Measurements from ENCODE around the gene ZNF275. TPM values are rescaled to one million over a fixed set of nuclear protein-coding genes. Genes with fewer than 3 reads are reported as not detected.
"Not testable (repeated sequence)": the region's sequence is repeated elsewhere in the genome, so short reads cannot be mapped to it uniquely, and the experiment has no call there.

The ZNF275 gene
- 1 to 10 TPM; 1.0 to 4.7 (median 2.7) TPM for total RNA-seq

DNA sequence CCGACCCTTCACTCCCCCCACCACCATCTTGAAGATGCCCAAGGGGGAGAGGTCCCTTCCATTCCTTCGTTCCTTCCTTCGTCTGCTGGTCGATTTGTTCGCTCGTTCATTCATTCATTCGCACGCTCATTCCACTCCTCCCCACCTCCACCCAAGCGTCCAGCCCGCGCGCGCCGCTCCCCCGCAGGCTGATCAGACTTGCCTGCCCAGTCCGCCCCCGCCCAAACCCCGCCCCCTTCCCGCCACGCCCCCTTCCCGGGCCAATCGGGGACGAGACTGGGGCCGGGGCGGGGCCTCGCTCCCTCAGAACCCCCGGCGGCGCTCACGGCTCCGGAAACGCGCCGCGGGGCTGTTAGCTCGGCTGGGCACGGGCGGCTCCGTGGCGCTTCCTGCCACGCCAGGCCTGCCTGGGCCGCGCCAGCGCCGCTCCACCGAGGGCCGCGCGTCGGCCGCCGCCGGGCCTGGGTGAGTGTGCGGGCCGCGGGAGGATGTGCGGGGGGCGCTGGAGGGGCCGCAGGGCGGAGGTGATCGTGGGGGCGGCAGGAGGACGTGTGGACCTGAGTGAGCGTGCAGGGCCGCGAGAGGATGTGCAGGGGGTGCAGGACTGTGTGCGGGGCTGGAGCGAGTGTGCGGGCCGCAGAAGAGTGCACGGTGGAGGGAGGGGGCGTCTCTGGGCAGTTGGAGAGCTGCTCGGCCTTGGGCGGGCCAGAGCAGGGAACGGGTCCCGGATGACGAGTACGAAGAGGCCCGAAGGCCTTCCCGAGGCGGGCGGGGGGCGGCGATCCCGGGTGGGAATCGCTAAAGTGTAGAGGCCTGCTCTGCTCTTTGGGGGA is at the start of gene ZNF275:
TSS of gene ZNF275 (plus strand) at position 333 of the 833 bp plus-strand sequence. CDS start 2,527 bp downstream, outside the sequence.
- DNase-seq (ENCODE audit: low spot score in 2 of 2), result peak; percentile 49 to 93
- intact Hi-C loops (cut with DNase I; ENCODE audit: low total_unique reads), result no loop called here
- peak within 1 kb of the TSS; percentile 50 for H3K4me3 ChIP-seq (ENCODE audit: low read depth, poor library complexity, severe bottlenecking)
- TF ChIP-seq POLR2A (IDR thresholded peaks at IDR 0.05), result no peak
- TF ChIP-seq, protein P1, sequence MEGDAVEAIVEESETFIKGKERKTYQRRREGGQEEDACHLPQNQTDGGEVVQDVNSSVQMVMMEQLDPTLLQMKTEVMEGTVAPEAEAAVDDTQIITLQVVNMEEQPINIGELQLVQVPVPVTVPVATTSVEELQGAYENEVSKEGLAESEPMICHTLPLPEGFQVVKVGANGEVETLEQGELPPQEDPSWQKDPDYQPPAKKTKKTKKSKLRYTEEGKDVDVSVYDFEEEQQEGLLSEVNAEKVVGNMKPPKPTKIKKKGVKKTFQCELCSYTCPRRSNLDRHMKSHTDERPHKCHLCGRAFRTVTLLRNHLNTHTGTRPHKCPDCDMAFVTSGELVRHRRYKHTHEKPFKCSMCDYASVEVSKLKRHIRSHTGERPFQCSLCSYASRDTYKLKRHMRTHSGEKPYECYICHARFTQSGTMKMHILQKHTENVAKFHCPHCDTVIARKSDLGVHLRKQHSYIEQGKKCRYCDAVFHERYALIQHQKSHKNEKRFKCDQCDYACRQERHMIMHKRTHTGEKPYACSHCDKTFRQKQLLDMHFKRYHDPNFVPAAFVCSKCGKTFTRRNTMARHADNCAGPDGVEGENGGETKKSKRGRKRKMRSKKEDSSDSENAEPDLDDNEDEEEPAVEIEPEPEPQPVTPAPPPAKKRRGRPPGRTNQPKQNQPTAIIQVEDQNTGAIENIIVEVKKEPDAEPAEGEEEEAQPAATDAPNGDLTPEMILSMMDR (IDR thresholded peaks at IDR 0.05), result no peak
- WGBS, 2 donors, result 0 to 41% methylated on average over 22 to 79 of the region's 86 CpGs

DNA sequence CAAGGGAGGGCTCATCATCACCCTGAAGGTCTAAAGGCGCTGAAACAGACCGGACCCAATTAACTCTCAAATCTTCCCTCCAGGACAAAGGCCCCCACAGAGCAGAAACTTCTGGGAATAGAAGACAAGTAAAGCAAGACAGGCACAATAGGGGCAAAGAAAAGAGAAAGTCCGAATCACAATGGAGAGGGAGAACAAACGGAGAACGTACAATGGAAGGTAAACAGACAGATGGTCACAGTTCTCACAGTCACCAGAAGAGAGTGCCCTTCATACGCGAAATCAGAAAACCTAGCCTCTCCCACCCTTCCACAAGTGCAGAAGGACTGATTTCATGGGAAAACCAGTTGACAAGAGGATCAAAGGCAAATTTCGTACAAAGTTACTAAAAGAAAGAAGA is 48.3 kb upstream of the ZNF275 start:
- DNase-seq (ENCODE audit: low spot score in 2 of 2); H3K4me3 ChIP-seq (ENCODE audit: low read depth, poor library complexity, severe bottlenecking); intact Hi-C loops (cut with DNase I; ENCODE audit: low total_unique reads): not testable (repeated sequence)
- no CpG with 5 or more reads among the region's 8 CpGs for whole genome bisulfite sequencing, 2 donors

- DNase-seq (ENCODE audit: low spot score in 2 of 2); intact Hi-C loops (cut with DNase I; ENCODE audit: low total_unique reads); H3K4me3 ChIP-seq (ENCODE audit: low read depth, poor library complexity, severe bottlenecking): not testable (repeated sequence)
- no CpG with 5 or more reads among the region's 2 CpGs for WGBS, 2 donors
Measured at GRCh38 chrX:153288807-153289206, 45.1 kb upstream of the ZNF275 start.

- WGBS, 2 donors, result 60 to 78% methylated on average over 3 to 4 of the region's 8 CpGs
- intact Hi-C loops (cut with DNase I; ENCODE audit: low total_unique reads); H3K4me3 ChIP-seq (ENCODE audit: low read depth, poor library complexity, severe bottlenecking): not testable (repeated sequence)
- DNase-seq (ENCODE audit: low spot score in 2 of 2), result peak in 1 of 2 donors; percentile 43
Measured at GRCh38 chrX:153293485-153294071, 40.4 kb upstream of the ZNF275 start.

DNA sequence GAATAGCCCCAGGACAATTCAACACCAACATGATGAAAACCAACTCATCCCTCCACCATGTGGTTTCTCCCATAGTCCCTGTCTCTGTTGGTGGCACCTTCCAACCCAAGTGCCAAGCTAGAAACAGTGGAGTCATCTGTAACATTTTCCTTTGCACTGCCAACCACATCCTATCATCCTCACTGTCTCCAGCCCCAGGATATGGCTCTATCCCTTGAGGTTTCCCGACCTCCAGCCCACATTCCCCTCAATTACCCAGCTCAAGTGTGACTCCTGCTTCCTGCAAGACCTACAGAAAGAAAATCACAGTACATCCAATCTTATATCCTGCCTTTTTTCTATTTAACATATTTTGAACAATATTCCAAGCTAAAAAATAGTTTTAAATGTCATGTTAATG is 36.6 kb upstream of the ZNF275 start:
- no peak for TF ChIP-seq POLR2A (IDR thresholded peaks at IDR 0.05)
- TF ChIP-seq, protein P1 (IDR thresholded peaks at IDR 0.05), result no peak
- intact Hi-C loops (cut with DNase I; ENCODE audit: low total_unique reads), result no loop called here
- 50 to 78% methylated on average over 1 of the region's 1 CpG for whole genome bisulfite sequencing, 2 donors
- no peak overlapping the region for H3K4me3 ChIP-seq (ENCODE audit: low read depth, poor library complexity, severe bottlenecking)
- DNase-seq (ENCODE audit: low spot score in 2 of 2), result peak in 1 of 2 donors; percentile 37

DNA sequence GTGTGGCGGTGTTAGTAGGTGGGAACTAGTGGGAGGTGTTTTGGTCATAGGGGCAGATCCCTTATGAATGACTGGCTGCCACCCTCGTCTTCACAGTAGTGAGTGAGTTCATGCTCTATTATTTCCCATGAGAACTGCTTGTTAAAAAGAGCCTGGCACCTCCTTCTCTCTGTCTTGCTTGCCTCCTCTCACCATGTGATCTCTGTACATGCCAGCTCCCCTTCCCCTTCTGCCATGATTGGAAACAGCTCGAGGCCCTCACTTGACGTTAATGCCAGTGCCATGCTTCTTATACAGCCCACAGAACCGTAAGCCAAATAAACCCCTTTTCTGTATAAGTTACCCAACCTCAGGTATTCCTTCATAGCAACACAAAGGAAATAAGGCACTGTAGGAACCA is 34.1 kb upstream of the ZNF275 start:
- intact Hi-C loops (cut with DNase I; ENCODE audit: low total_unique reads), result no loop called here
- no peak for DNase-seq (ENCODE audit: low spot score in 2 of 2)
- no peak overlapping the region for H3K4me3 ChIP-seq (ENCODE audit: low read depth, poor library complexity, severe bottlenecking)
- WGBS, 2 donors, result 52 to 69% methylated on average over 5 of the region's 5 CpGs
- TF ChIP-seq, protein P1 (IDR thresholded peaks at IDR 0.05), result no peak
- no peak for TF ChIP-seq POLR2A (IDR thresholded peaks at IDR 0.05)

DNA sequence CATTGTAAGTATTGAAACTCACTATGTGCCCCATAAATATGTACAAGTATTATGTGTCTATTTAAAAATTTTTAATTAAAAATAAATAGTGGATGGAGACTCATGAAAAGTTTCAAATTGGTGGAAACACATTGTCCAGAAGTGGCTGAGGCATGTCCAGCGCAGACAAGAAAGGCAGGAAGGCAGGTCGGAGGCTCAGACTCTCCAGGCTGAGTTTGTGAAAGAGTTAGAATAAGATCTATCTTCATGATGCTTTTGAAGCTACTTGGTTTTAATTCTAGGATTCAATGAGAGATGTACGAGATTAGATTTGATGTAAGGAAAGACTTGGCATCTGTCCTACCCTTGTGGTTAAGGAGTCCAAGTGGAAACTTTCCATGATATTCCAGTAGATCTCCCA is 32.2 kb upstream of the ZNF275 start:
- no peak for TF ChIP-seq POLR2A (IDR thresholded peaks at IDR 0.05)
- TF ChIP-seq, protein P1 (IDR thresholded peaks at IDR 0.05), result no peak
- peak in 1 of 2 donors; percentile 54 for DNase-seq (ENCODE audit: low spot score in 2 of 2)
- intact Hi-C loops (cut with DNase I; ENCODE audit: low total_unique reads), result no loop called here
- H3K4me3 ChIP-seq (ENCODE audit: low read depth, poor library complexity, severe bottlenecking), result no peak overlapping the region
- 61 to 75% methylated on average over 3 of the region's 3 CpGs for WGBS, 2 donors

All from lower leg skin (tissue), 4 donors.